ENCODE data around the gene HMG20A. TPM values are rescaled to one million over a fixed set of nuclear protein-coding genes. Genes with fewer than 3 reads are reported as not detected.

HMG20A gene
- total and polyA plus RNA-seq, 5 donors from 2014 or later, result 24.4 to 32.3 (median 25.6) TPM

GRCh38 chr15:77425104-77425503 is 4.4 kb downstream of the HMG20A start:
- H3K9me3 ChIP-seq (ENCODE audit: control insufficient read depth in 2 of 2, low read length in 2 of 2), result no peaks in the 10 kb centered on the region
- no peaks in the 10 kb centered on the region for H3K36me3 ChIP-seq (ENCODE audit: control insufficient read depth, insufficient read depth, low read length)
- Mint-ChIP-seq H3K4me3 (peak overlapping the region in 1 of 4 donors; percentile 19), H3K4me1 (peaks cover 45 to 73% (median 68%) of the 10 kb centered on the region in 4 donors), H3K27me3 (peaks cover 13% of the 10 kb centered on the region), H3K9me3 (no peaks in the 10 kb centered on the region), H3K27ac (no peak overlapping the region), H3K36me3 (peaks cover 4% of the 10 kb centered on the region)
- DNase-seq (no peak), ATAC-seq (ENCODE audit: low read depth in 2 of 2) (no peak)
- no peaks in the 10 kb centered on the region for H3K27me3 ChIP-seq (ENCODE audit: control insufficient read depth, insufficient read depth, low read length)
- H3K4me3 ChIP-seq (ENCODE audit: low read depth, low read length), result no peak overlapping the region
- peaks cover 33% of the 10 kb centered on the region for H3K4me1 ChIP-seq (ENCODE audit: control insufficient read depth, insufficient read depth, low read length, poor library complexity, severe bottlenecking)
- H3K27ac ChIP-seq (ENCODE audit: insufficient read depth, low read length, poor library complexity, severe bottlenecking), result no peak overlapping the region

- H3K9me3 ChIP-seq (ENCODE audit: control insufficient read depth in 2 of 2, low read length in 2 of 2), result no peaks in the 10 kb centered on the region
- no peaks in the 10 kb centered on the region for H3K27me3 ChIP-seq (ENCODE audit: control insufficient read depth, insufficient read depth, low read length)
- H3K36me3 Mint-ChIP-seq, result peaks cover 4% of the 10 kb centered on the region
- peaks cover under 1% of the 10 kb centered on the region for H3K27me3 Mint-ChIP-seq
- H3K36me3 ChIP-seq (ENCODE audit: control insufficient read depth, insufficient read depth, low read length), result no peaks in the 10 kb centered on the region
- H3K4me1 Mint-ChIP-seq, result peaks cover 47 to 74% (median 71%) of the 10 kb centered on the region in 4 donors
- H3K4me3 ChIP-seq (ENCODE audit: low read depth, low read length), result peak overlapping the region; percentile 4
- H3K9me3 Mint-ChIP-seq, result no peaks in the 10 kb centered on the region
- peak overlapping the region in 2 of 3 donors; percentile 4 to 88 for H3K27ac Mint-ChIP-seq
- H3K4me3 Mint-ChIP-seq, result peak overlapping the region in 3 of 4 donors; percentile 1 to 35 (median 19)
- H3K27ac ChIP-seq (ENCODE audit: insufficient read depth, low read length, poor library complexity, severe bottlenecking), result no peak overlapping the region
- H3K4me1 ChIP-seq (ENCODE audit: control insufficient read depth, insufficient read depth, low read length, poor library complexity, severe bottlenecking), result peaks cover 31% of the 10 kb centered on the region
- DNase-seq, result no peak
- no peak for ATAC-seq (ENCODE audit: low read depth in 2 of 2)
Observed at GRCh38 chr15:77426377-77426776, 5.7 kb downstream of the HMG20A start.

- no peaks in the 10 kb centered on the region for H3K27me3 ChIP-seq (ENCODE audit: control insufficient read depth, insufficient read depth, low read length)
- Mint-ChIP-seq H3K4me1 (peaks cover 43 to 69% (median 67%) of the 10 kb centered on the region in 4 donors), H3K9me3 (no peaks in the 10 kb centered on the region), H3K27ac (peak overlapping the region in 2 of 3 donors; percentile 4 to 88), H3K27me3 (no peaks in the 10 kb centered on the region), H3K4me3 (peak overlapping the region in 3 of 4 donors; percentile 19 to 35 (median 24)), H3K36me3 (peaks cover 4% of the 10 kb centered on the region)
- peaks cover 26% of the 10 kb centered on the region for H3K4me1 ChIP-seq (ENCODE audit: control insufficient read depth, insufficient read depth, low read length, poor library complexity, severe bottlenecking)
- DNase-seq, result no peak
- no peak overlapping the region for H3K27ac ChIP-seq (ENCODE audit: insufficient read depth, low read length, poor library complexity, severe bottlenecking)
- H3K4me3 ChIP-seq (ENCODE audit: low read depth, low read length), result peak overlapping the region; percentile 4
- H3K36me3 ChIP-seq (ENCODE audit: control insufficient read depth, insufficient read depth, low read length), result no peaks in the 10 kb centered on the region
- no peak for ATAC-seq (ENCODE audit: low read depth in 2 of 2)
- H3K9me3 ChIP-seq (ENCODE audit: control insufficient read depth in 2 of 2, low read length in 2 of 2), result no peaks in the 10 kb centered on the region
Observed at GRCh38 chr15:77426871-77427270, 6.2 kb downstream of the HMG20A start.

- peaks cover under 1% of the 10 kb centered on the region for H3K36me3 Mint-ChIP-seq
- H3K4me3 ChIP-seq (ENCODE audit: low read depth, low read length), result peak overlapping the region; percentile 8
- no peak overlapping the region for H3K27ac ChIP-seq (ENCODE audit: insufficient read depth, low read length, poor library complexity, severe bottlenecking)
- H3K36me3 ChIP-seq (ENCODE audit: control insufficient read depth, insufficient read depth, low read length), result no peaks in the 10 kb centered on the region
- H3K27me3 Mint-ChIP-seq, result no peaks in the 10 kb centered on the region
- peaks cover 14% of the 10 kb centered on the region for H3K4me1 ChIP-seq (ENCODE audit: control insufficient read depth, insufficient read depth, low read length, poor library complexity, severe bottlenecking)
- DNase-seq, result peak in 1 of 3 donors; percentile 62
- peak overlapping the region in 1 of 4 donors; percentile 31 for H3K4me3 Mint-ChIP-seq
- no peaks in the 10 kb centered on the region for H3K9me3 Mint-ChIP-seq
- no peak for ATAC-seq (ENCODE audit: low read depth in 2 of 2)
- peak overlapping the region in 1 of 3 donors; percentile 68 for H3K27ac Mint-ChIP-seq
- H3K27me3 ChIP-seq (ENCODE audit: control insufficient read depth, insufficient read depth, low read length), result no peaks in the 10 kb centered on the region
- peaks cover 39 to 57% (median 51%) of the 10 kb centered on the region in 4 donors for H3K4me1 Mint-ChIP-seq
- no peaks in the 10 kb centered on the region for H3K9me3 ChIP-seq (ENCODE audit: control insufficient read depth in 2 of 2, low read length in 2 of 2)
Observed at GRCh38 chr15:77430213-77430612, 9.5 kb downstream of the HMG20A start.

GRCh38 chr15:77430652-77431051 is 10.0 kb downstream of the HMG20A start:
- Mint-ChIP-seq H3K36me3 (peaks cover 2% of the 10 kb centered on the region), H3K4me3 (peak overlapping the region in 3 of 4 donors; percentile 9 to 31 (median 10)), H3K27me3 (no peaks in the 10 kb centered on the region), H3K9me3 (no peaks in the 10 kb centered on the region), H3K27ac (peak overlapping the region in 1 of 3 donors; percentile 68), H3K4me1 (peaks cover 38 to 55% (median 48%) of the 10 kb centered on the region in 4 donors)
- ATAC-seq (ENCODE audit: low read depth in 2 of 2) (no peak), DNase-seq (no peak)
- Histone ChIP-seq H3K27ac (ENCODE audit: insufficient read depth, low read length, poor library complexity, severe bottlenecking) (no peak overlapping the region), H3K4me1 (ENCODE audit: control insufficient read depth, insufficient read depth, low read length, poor library complexity, severe bottlenecking) (peaks cover 14% of the 10 kb centered on the region), H3K4me3 (ENCODE audit: low read depth, low read length) (no peak overlapping the region), H3K27me3 (ENCODE audit: control insufficient read depth, insufficient read depth, low read length) (no peaks in the 10 kb centered on the region), H3K9me3 (ENCODE audit: control insufficient read depth in 2 of 2, low read length in 2 of 2) (no peaks in the 10 kb centered on the region), H3K36me3 (ENCODE audit: control insufficient read depth, insufficient read depth, low read length) (no peaks in the 10 kb centered on the region)

- DNase-seq, result no peak
- Histone ChIP-seq H3K4me3 (ENCODE audit: low read depth, low read length) (no peak overlapping the region), H3K27ac (ENCODE audit: insufficient read depth, low read length, poor library complexity, severe bottlenecking) (no peak overlapping the region), H3K9me3 (ENCODE audit: control insufficient read depth in 2 of 2, low read length in 2 of 2) (no peaks in the 10 kb centered on the region), H3K36me3 (ENCODE audit: control insufficient read depth, insufficient read depth, low read length) (no peaks in the 10 kb centered on the region), H3K27me3 (ENCODE audit: control insufficient read depth, insufficient read depth, low read length) (no peaks in the 10 kb centered on the region), H3K4me1 (ENCODE audit: control insufficient read depth, insufficient read depth, low read length, poor library complexity, severe bottlenecking) (no peaks in the 10 kb centered on the region)
- no peak for ATAC-seq (ENCODE audit: low read depth in 2 of 2)
- Mint-ChIP-seq H3K27ac (no peak overlapping the region), H3K4me1 (peaks cover 26 to 49% (median 37%) of the 10 kb centered on the region in 4 donors), H3K36me3 (peaks cover 14% of the 10 kb centered on the region), H3K27me3 (no peaks in the 10 kb centered on the region), H3K4me3 (no peak overlapping the region), H3K9me3 (no peaks in the 10 kb centered on the region)
Observed at GRCh38 chr15:77436822-77437221, 16.1 kb downstream of the HMG20A start.

- Histone ChIP-seq H3K4me1 (ENCODE audit: control insufficient read depth, insufficient read depth, low read length, poor library complexity, severe bottlenecking) (no peaks in the 10 kb centered on the region), H3K27ac (ENCODE audit: insufficient read depth, low read length, poor library complexity, severe bottlenecking) (no peak overlapping the region), H3K27me3 (ENCODE audit: control insufficient read depth, insufficient read depth, low read length) (no peaks in the 10 kb centered on the region), H3K4me3 (ENCODE audit: low read depth, low read length) (no peak overlapping the region), H3K36me3 (ENCODE audit: control insufficient read depth, insufficient read depth, low read length) (no peaks in the 10 kb centered on the region), H3K9me3 (ENCODE audit: control insufficient read depth in 2 of 2, low read length in 2 of 2) (no peaks in the 10 kb centered on the region)
- H3K4me1 Mint-ChIP-seq, result peaks cover 27 to 52% (median 42%) of the 10 kb centered on the region in 4 donors
- no peak for ATAC-seq (ENCODE audit: low read depth in 2 of 2)
- H3K9me3 Mint-ChIP-seq, result no peaks in the 10 kb centered on the region
- no peak overlapping the region for H3K4me3 Mint-ChIP-seq
- no peak for DNase-seq
- H3K27me3 Mint-ChIP-seq, result no peaks in the 10 kb centered on the region
- peak overlapping the region in 1 of 3 donors; percentile 38 for H3K27ac Mint-ChIP-seq
- H3K36me3 Mint-ChIP-seq, result peaks cover 14% of the 10 kb centered on the region
Observed at GRCh38 chr15:77437264-77437663, 16.6 kb downstream of the HMG20A start.

GRCh38 chr15:77440378-77440999 is 19.8 kb downstream of the HMG20A start:
- Mint-ChIP-seq H3K4me1 (peaks cover 32 to 51% (median 37%) of the 10 kb centered on the region in 4 donors), H3K27ac (no peak overlapping the region)
- no peaks in the 10 kb centered on the region for H3K9me3 ChIP-seq (ENCODE audit: control insufficient read depth in 2 of 2, low read length in 2 of 2)

More at GRCh38 chr15:77440378-77440999, 19.8 kb downstream of the HMG20A start:
- H3K4me1 ChIP-seq (ENCODE audit: control insufficient read depth, insufficient read depth, low read length, poor library complexity, severe bottlenecking), result no peaks in the 10 kb centered on the region
- no peak for DNase-seq
- no peaks in the 10 kb centered on the region for H3K36me3 ChIP-seq (ENCODE audit: control insufficient read depth, insufficient read depth, low read length)
- no peaks in the 10 kb centered on the region for H3K27me3 ChIP-seq (ENCODE audit: control insufficient read depth, insufficient read depth, low read length)
- no peak overlapping the region for H3K4me3 Mint-ChIP-seq
- peaks cover 20% of the 10 kb centered on the region for H3K36me3 Mint-ChIP-seq
- no peaks in the 10 kb centered on the region for H3K9me3 Mint-ChIP-seq
- no peak for ATAC-seq (ENCODE audit: low read depth in 2 of 2)
- H3K27me3 Mint-ChIP-seq, result no peaks in the 10 kb centered on the region
- H3K4me3 ChIP-seq (ENCODE audit: low read depth, low read length), result no peak overlapping the region
- no peak overlapping the region for H3K27ac ChIP-seq (ENCODE audit: insufficient read depth, low read length, poor library complexity, severe bottlenecking)
